Left forelimb (tissue), 1 donor: ENCODE data around the gene SAMD4A.

ENCODE experiments used
- DNase-seq: peaks from one replicate; pipeline ENCODE4 v3.0.0-alpha.2; 2018; ENCODE audit warnings: low spot score

The SAMD4A gene

DNA sequence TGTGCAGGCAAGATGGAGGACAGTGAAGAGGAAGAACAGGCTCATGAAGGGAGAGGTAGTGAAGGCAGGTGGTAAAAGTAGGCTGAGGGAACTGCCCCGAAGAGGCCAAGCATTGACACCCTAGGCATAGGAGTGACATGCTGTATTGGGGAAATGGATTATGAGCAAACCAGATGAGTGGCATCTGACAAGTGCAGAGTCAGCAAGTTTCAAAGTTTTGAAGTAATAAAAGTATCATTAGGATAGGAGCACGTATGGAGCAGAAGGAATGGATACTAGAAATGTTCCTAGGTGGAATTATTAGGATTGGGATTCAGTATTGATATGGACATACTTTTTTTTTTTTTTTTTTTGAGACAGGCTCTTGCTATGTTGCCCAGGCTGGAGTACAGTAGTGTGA is 139.8 kb downstream of the SAMD4A start:
- no peak for DNase-seq

DNA sequence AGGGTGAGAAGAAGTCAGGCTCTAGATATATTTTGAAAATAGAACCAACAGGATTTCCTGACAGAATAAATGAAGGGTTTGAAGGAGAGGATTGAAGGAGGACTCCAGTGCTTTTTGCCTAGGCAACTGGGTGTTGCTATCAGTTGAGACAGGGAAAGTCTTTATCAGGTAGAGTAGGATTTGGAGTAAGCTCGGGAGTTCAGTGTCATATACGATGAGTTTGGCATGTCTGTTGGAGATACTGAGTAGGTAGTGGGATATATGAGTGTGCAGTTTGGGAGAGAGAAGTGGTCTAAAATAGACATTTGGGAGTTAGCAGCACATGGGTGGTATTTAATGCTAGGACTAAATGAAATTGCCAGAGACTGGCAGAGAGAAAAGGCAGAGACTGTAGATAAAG is 141.2 kb downstream of the SAMD4A start:
- DNase-seq = no peak

GRCh38 chr14:54708982-54709381 is 142.1 kb downstream of the SAMD4A start:
- no peak for DNase-seq

GRCh38 chr14:54709444-54709843 is 142.5 kb downstream of the SAMD4A start:
- no peak for DNase-seq

- DNase-seq = no peak
These were observed 142.9 kb downstream of the SAMD4A start for GRCh38 chr14:54709867-54710266.

- DNase-seq = no peak
These were observed 144.4 kb downstream of the SAMD4A start for GRCh38 chr14:54711312-54711711.

DNA sequence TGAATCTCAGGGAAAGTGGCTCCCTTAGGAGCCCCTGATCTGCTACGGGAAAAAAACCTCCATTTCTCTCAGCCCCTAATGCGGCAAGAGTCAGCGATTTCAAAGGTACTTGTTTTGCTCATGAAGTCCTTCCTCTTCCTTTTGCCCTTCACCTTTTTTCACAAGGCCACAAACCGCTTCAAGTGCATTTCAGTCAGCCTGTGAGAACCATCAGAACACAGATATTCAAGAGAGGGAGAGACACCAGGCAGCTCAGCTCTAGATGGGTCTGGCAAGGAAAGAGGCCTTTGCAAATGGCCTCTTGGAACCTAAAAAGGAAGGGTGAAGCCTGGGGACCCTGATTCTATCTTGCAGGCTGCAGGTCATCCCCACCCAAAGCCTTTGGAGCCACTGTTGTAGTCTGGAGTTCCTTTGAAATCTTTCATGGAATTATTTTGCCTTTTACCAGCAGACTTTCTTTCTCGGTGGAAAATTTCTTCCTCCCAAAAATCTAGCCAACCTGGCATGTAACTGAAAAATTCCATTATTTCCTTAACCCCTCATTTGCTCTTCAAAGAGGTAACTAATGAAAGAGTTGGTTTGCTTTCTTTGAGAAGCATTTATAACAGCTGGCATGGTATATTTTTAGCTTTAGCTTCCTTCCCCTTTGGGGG is 145.0 kb downstream of the SAMD4A start:
- DNase-seq = no peak

DNA sequence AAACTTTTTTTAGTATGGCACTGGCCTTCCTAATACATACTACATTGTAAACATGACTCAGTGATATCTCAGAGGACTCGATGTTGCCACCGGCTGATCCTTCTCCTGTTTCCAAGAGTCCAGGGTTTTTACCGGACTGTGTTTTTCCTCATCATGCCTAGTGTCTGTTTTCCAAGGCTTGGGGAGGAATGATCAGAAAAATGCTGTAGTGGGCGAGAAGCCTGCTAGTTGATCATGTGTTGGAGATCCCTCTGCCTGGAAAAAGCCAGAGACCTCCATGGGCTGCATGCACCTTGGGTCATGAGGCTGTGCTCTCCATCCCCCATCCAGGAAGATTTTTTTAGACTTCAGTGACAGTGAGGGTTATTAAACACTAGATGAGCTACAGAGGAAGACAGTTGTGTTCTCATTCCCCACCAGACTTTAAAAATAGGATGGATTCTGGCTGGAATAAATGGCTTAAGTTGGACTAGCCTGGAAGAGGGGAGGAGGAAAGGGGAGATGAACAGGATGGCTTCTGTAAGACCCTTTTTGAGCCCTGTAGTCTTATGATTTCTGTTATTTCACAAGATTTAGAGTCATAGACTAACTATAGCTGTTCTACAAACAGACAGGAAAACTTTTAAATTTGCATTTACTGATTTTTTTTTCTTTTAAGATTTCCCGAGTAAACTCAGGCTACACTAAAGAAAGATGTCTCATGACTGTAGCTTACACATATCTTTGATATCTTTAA is 145.7 kb downstream of the SAMD4A start:
- DNase-seq = no peak

- no peak for DNase-seq
These were observed 146.5 kb downstream of the SAMD4A start for GRCh38 chr14:54713379-54713778.

GRCh38 chr14:54715239-54715638 is 148.3 kb downstream of the SAMD4A start:
- DNase-seq = no peak

- DNase-seq = no peak
These were observed 148.9 kb downstream of the SAMD4A start for GRCh38 chr14:54715811-54716210.

DNA sequence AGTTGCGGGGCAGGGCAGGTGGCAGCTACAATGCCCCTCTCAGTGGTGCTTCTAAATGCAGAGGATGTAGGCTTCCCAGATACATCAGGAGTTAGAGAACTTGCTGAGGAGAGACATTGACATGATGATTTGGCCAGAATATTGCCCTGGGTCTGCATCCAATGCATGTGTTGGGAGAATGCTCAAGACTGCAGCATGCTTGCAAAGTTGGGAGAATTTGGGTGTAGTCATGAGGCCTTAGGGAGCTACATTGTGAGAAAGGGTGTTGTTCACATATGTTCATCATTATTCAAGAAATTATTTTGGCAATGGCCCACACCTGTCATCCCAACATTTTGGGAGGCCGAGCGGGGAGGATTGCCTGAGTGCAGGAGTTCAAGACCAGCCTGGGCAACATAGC is 149.9 kb downstream of the SAMD4A start:
- no peak for DNase-seq

DNA sequence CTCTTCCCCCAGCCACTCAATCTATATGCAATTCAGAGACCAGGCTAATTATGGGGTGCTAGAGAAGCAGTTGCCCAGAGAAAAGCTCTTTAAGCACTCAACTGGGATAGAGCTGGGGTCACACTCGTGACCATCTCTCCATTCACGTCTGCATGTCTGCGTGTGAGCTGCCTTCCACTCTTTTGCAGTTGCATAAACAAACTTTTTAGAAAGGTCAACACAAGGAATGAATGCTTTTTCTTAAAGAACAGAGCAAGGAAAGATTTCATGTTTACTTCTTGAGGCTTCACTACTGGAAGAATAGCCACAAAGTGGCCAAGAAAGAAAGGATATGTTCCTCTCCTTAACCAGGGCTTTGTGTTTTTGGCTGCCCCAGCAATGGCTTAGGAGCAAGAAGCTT is 151.1 kb downstream of the SAMD4A start:
- no peak for DNase-seq

DNA sequence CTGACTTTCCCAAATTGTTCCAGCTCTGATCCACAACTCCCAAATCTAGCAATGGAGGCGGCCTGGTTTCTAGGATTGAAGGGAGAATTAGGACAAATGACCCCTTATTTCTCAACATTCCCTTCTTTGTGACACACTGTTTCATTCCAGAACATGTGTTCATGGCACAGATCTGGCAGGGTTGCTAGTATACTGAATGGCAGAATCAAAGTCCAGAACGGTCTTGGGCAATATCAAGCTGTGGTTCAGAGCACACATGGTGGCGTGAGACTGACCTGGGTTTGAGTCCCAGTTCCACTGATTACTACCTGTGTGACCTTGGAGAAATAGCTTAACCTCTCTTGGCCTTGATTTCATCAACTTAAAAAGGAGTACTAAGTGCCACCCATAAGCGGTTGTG is 152.5 kb downstream of the SAMD4A start:
- DNase-seq = no peak

DNA sequence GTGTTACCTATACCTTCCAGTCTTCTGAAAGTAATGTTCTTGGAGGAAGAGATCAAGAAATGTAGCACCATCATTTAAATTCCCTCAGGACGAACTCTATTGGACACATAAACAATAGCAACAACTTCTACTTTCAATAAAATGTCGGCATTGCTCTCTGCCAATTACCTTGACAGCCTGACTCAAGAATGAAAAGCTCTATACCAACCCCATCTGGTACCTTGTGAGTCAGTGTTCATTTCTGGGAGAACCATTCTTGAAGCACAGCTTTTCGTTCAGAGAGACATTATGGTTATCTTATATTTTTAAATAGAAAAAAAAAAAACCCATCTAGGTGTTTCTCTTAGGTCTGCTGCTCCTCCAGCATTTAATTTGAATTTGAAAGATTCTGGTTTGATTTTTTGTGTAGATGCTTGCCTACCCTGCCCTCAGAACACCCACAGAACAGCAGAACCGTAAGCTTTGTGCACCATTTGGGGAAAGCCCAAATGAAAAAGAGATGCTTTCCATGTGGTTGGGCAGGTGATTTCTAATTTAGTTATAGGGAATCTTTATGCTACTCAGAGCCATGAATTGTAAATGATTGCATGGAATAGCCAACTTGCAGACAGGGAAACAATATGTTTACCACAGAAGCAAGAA is 156.0 kb downstream of the SAMD4A start:
- no peak for DNase-seq

DNA sequence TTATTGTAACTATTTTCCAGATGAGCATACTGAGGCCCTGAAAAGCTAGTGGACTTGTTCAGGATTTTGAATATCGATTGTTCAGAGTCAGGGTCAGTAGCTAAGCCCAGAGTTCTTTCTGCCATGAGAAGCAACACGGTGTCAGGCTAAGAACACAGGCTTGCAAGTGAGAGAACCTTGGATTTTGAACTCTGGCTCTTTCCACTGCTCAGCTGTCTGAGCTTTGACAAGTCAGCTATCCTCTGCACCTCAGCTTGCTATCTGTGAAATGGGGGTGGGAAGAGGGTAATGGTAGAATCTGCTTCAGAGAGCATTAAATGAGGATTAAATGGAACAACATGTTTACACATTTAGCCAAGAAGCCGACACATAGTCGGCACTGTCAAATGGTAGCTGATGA is 157.2 kb downstream of the SAMD4A start:
- no peak for DNase-seq

DNA sequence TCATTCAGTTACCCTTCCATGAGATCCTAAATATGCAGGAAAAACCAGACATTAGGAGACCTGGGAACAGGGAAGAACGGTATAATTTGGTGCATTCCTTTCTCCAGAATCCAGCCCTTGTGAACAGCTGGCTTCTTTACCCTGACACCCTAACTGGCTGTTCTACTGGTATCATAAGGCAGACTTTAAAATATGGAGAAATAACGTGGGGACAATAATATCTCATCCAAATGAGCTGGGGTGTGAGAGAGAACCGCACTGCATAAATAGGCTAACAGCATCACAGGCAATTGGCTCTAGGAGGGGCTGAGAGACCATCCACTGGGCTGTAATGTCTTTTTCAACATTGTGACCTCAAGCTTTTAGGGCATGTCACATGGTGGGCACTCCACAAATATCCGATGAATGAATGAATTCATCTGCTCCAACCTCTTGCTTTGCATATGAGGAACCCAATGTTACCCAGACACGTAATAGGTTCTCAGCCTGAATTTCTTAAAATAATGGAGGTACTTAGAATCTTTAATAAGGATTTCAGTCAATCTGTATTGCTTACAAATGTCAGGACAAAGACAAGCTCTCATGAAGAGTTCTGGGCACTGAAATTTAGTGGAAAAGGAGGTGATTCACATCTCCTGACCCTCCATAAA is 157.9 kb downstream of the SAMD4A start:
- DNase-seq = no peak

DNA sequence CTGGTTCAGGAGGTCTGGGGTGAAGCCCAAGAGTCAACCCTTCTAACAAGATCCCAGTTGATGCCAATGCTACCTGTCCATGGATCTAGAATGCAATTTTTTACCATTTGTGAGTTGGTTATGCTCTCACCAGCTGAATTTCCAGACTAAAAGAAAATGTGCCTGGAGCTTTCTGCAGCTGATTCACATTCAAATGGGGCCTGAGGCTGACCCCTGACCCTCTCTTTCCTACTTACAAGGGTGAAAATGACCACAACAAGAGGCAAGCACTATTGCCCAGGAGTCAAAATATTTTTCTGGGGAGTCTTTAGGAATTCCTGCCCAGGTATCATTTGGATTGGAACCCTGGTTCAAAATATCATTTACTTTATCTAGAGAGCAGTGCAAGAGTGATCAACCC is 159.1 kb downstream of the SAMD4A start:
- no peak for DNase-seq

DNA sequence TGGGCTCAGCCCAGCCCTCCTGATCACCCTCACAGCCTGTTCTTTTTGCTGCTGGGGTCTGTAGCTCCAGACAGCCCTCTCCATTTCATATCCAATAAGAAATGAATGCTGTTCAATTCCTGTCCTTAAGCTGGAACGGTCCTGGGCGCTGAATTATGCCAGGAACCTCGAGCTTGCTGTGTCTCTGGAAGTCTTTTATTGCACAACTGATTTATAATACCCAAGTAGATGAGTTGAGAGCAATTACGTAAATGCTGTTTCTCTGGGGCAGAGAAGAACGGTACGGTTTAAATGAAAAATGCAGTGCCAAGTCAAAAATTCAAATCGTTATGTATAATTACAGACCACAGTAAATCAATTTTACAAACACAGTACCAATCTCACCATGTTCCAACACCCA is 161.0 kb downstream of the SAMD4A start:
- no peak for DNase-seq

DNA sequence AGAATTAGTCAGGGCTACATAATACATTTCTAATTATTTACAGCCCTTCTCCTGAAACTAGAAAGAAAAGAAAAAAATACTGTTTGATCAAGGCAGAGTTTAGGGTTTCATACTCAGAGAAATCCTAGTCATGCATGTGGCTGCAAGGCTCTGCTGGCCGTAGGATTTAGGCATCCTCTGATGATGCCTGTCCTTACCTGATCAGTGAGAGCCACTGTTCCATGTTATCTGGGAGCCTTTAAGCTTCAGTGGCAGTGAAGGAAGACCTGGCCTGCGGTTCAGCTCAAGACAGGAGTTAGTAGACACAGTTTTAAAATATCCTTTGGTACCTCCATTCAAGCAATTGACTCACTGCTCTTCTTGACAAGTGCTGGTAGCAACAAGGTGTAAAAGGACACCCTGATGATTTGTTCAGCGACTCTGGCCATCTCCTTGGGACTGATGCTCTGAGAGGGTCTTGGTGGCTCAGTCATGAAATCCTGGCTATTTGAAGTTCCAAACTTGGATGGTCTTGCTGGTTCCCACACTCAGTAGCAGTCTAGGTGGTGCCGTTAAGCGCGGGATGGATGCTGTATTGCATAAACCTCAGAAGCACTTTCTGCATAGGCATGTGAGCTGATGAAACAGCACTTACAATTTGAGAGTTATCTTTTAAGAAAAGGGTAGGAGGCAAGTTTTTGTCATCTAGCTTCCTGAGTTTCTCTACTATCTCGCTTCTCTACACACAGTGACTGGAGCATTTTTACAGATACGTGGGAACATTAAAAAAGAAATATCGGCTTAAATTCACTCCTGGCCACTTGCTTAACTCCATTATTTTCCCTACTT is 162.0 kb downstream of the SAMD4A start:
- DNase-seq = no peak

- DNase-seq = no peak
These were observed 163.4 kb downstream of the SAMD4A start for GRCh38 chr14:54730156-54730961.
